Psoas muscle (tissue), 8 donors: Measurements from ENCODE around the gene FRAS1. TPM values are rescaled to one million over a fixed set of nuclear protein-coding genes. Genes with fewer than 3 reads are reported as not detected.

Source experiments
- ATAC-seq, 4 donors: fragments of 200-7000 bp; cut with Tn5 transposase; one replicate each; pipeline ENCODE4 v1.9.1; 2020; ENCODE audit warnings: moderate library complexity in 3 of 4, mild to moderate bottlenecking in 2 of 4
- DNase-seq, 2 donors: peaks; one replicate each; pipeline ENCODE4 v3.0.0-alpha.2; 2020
- H3K27ac ChIP-seq: fragments of 200-600 bp; one replicate; pipeline ENCODE4 v1.8.0; 2022
- H3K27me3 ChIP-seq, 3 donors: fragments of 200-600 bp in 1 of 3; one replicate each; pipeline versions ENCODE4 v1.6.1 to v1.8.0; 2013 to 2022; ENCODE audit warnings: low read length in 2 of 3, mild to moderate bottlenecking in 2 of 3, moderate library complexity in 1 of 3; ENCODE audit not compliant: insufficient read depth in 3 of 3
- H3K36me3 ChIP-seq, 2 donors: fragments of 200-600 bp in 1 of 2; one replicate each; pipeline versions ENCODE4 v1.6.1 to v1.8.0; 2013 to 2022; ENCODE audit warnings: low read depth in 1 of 2, mild to moderate bottlenecking in 1 of 2, moderate library complexity in 1 of 2; ENCODE audit not compliant: insufficient read depth in 1 of 2
- H3K4me1 ChIP-seq: fragments of 200-600 bp; one replicate; pipeline ENCODE4 v1.8.0; 2022
- H3K4me3 ChIP-seq: fragments of 200-600 bp; one replicate; pipeline ENCODE4 v1.8.0; 2022; ENCODE audit warnings: mild to moderate bottlenecking
- H3K9me3 ChIP-seq: fragments of 200-600 bp; one replicate; pipeline ENCODE4 v1.8.0; 2022
- WGBS, 3 donors: extraction: QIAGEN DNeasy Blood & Tissue Kit; methylation state at CpG; one replicate each; pipeline versions ENCODE4 v1.1.6 to v1.1.7; 2013; 5-methylcytosine and 5-hydroxymethylcytosine counted together
- intact Hi-C, 2 donors: fragments of 100-400 bp; cut with DNase I; formaldehyde crosslinking; loops; one replicate each; pipeline versions ENCODE4 v1.11.0 to v1.14.2; 2022
- polyA plus RNA-seq, 3 donors: library from polyadenylated mRNA; stranded (reverse); fragments of 200-250 nt; gene quantifications; one replicate each; pipeline ENCODE4 v1.2.3, GENCODE V29; 2013
- total RNA-seq, 4 donors: library from RNA; stranded (reverse); fragmentation: NEBNext Ultra II Directional in 2 of 4; extraction: Animal tissue kit (Norgen Biotek cat#: 25700) in 2 of 4; gene quantifications; one replicate each; pipeline versions ENCODE4 v1.2.1 to v1.2.4, GENCODE V29; 2021 to 2023
- TF ChIP-seq, protein P1 (sequence below): fragments of 200-600 bp; IDR thresholded peaks from one replicate; pipeline ENCODE4 v1.8.0; 2022; ENCODE audit warnings: antibody characterized with exemption
- donor health status: healthy with polysubstance abuse.
- donor health status: DM: no; HTN: no; CAD: no; lungs with moderate emphysema.
- donor health status: Bipolar disorder and iron deficiency.
- donor health status: healthy.
- donor health status: DM: yes; HTN: yes; CAD: no.
- donor health status: DM: no; HTN: no; CAD: no.
- donor health status: DM: no; HTN: no; CAD: no.
- donor health status: DM: yes; HTN: yes; CAD: no.

The FRAS1 gene
- total and polyA plus RNA-seq, 7 donors = 0.08 to 3.0 (median 0.42) TPM

DNA sequence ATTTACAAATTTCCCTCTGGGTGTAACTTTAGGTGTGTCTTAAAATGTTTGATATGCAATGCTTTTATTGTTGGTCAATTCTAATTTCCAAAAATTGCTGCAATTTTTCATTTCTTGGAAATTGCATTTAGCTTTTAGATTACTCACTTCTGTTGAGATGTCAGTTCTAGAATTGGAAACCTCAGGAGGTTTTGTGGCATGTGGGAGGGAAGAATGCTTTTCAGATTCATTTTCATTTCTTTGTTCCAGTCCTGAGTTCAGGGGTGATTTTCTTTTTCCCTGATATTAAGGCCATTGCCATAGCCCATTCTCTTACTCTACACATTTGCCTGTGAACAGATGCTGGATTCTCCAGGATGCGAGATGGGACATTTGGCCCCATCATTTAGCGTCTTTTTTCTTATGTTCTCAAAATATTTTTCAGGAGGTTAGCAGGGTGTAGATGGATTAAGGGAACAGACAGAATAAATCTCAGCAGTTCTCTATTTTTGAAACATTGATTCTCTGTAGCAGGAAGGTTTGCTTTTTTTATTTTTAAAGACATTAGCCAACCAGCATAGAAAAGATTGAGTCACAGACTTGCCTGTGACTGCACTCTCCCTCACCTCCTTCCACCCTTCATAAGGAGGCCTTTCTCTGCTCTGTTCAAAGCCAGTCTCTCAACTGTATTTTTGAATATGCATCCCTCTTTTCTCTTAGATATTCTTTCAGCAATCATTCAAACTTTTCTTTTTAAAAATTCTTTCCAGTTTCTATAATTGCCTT, 256.0 kb downstream of the FRAS1 start:
- intact Hi-C loops = no loop called here
- Histone ChIP-seq H3K27ac (no peak overlapping the region), H3K4me1 (no peaks in the 10 kb centered on the region), H3K9me3 (no peaks in the 10 kb centered on the region), H3K27me3 (no peaks in the 10 kb centered on the region), H3K4me3 (no peak overlapping the region), H3K36me3 (no peaks in the 10 kb centered on the region)
- ATAC-seq = no peak
- TF ChIP-seq, protein P1, sequence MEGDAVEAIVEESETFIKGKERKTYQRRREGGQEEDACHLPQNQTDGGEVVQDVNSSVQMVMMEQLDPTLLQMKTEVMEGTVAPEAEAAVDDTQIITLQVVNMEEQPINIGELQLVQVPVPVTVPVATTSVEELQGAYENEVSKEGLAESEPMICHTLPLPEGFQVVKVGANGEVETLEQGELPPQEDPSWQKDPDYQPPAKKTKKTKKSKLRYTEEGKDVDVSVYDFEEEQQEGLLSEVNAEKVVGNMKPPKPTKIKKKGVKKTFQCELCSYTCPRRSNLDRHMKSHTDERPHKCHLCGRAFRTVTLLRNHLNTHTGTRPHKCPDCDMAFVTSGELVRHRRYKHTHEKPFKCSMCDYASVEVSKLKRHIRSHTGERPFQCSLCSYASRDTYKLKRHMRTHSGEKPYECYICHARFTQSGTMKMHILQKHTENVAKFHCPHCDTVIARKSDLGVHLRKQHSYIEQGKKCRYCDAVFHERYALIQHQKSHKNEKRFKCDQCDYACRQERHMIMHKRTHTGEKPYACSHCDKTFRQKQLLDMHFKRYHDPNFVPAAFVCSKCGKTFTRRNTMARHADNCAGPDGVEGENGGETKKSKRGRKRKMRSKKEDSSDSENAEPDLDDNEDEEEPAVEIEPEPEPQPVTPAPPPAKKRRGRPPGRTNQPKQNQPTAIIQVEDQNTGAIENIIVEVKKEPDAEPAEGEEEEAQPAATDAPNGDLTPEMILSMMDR = no peak
- DNase-seq = no peak
- WGBS, 3 donors = 95 to 97% (median 96%) methylated on average over 2 of the region's 2 CpGs

DNA sequence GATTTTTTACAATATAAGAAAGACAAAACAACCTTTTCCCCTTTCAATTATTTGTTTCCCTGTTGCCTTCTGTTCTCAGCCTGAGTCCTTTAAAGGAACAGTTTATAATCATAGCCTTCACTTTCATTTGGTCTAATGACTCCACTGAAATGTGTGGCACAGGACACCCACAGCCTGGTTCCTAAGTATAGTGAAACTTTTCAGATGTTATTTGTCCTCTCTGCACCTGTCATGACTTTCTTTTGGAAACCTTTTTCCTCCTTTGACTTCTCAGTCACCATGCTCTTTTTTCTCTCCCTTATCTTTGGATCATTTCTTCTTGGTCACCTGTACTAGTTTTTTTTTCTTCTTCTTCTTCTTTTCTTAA, 256.6 kb downstream of the FRAS1 start:
- Histone ChIP-seq H3K27ac (no peak overlapping the region), H3K27me3 (no peaks in the 10 kb centered on the region), H3K4me1 (no peaks in the 10 kb centered on the region), H3K4me3 (no peak overlapping the region), H3K36me3 (no peaks in the 10 kb centered on the region), H3K9me3 (no peaks in the 10 kb centered on the region)
- ATAC-seq (no peak), DNase-seq (no peak)
- intact Hi-C loops = no loop called here
- TF ChIP-seq, protein P1 = no peak

DNA sequence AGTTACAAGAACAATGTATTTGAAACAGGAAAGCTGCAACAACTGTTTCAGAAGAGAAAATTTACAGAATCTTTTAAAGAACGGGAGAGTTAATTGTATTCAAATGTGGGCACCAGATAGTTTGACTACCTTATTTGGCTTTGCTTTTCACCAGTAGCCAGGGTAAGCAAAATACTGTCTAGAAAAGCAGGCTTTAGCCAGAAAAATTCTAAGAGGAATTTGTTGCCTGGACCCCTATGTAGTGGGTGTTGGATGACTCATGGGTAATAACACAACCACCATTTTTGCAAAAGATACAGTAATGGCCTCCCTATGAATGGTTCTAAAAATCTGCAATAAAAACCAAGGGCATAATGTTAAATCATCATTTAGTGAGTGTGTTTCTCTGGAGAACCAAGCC, 261.0 kb downstream of the FRAS1 start:
- WGBS, 3 donors = 79 to 87% (median 85%) methylated on average over 1 of the region's 1 CpG

DNA sequence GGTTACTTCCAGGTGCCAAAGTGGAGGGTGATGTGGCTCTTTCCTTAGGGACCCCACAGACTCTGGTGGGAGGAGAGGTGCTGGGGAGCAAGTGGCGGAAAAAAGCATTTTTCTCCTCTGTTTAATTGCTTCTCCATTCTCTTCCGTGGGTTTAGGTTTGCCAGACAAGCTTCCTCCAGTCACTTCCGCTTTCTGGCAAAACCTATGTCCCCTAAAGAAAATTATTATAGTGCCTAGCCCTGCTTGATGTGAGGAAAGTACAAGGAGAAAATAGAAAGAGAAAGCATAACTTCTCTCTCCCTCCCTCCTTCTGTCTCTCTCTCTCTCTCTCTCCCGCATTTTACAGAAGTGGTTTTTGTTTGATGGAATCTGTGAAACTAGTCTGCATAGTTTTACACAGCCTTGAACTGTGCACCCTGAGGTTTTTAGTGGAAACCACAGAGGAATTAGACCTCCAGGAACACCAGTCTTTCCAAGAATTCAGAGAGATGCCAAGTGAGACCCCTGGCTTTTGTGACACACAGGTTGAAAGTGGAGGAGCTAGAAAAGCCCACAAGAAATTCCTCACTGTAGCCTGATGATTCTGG, 263.3 kb downstream of the FRAS1 start:
- ATAC-seq (no peak), DNase-seq (no peak)
- H3K27me3 ChIP-seq = no peaks in the 10 kb centered on the region
- H3K4me3 ChIP-seq = no peak overlapping the region
- intact Hi-C loops = no loop called here
- no peaks in the 10 kb centered on the region for H3K4me1 ChIP-seq
- no peaks in the 10 kb centered on the region for H3K9me3 ChIP-seq
- H3K36me3 ChIP-seq = no peaks in the 10 kb centered on the region
- TF ChIP-seq, protein P1 = no peak
- WGBS, 3 donors = 76 to 80% (median 80%) methylated on average over 4 of the region's 4 CpGs
- H3K27ac ChIP-seq = no peak overlapping the region

More for the DNA sequence above, 261.0 kb downstream of the FRAS1 start:
- Histone ChIP-seq H3K4me3 (no peak overlapping the region), H3K27ac (no peak overlapping the region), H3K36me3 (no peaks in the 10 kb centered on the region), H3K4me1 (no peaks in the 10 kb centered on the region), H3K9me3 (no peaks in the 10 kb centered on the region), H3K27me3 (no peaks in the 10 kb centered on the region)
- intact Hi-C loops = no loop called here
- ATAC-seq (no peak), DNase-seq (no peak)
- TF ChIP-seq, protein P1 = no peak
